Activated CD4-positive, alpha-beta T cell treated with anti-CD3 and anti-CD28 coated beads, Interleukin-2, amount 50 U/mL, for 24 hours (primary cell): Measurements from ENCODE around the gene SERHL2.
"Not testable (repeated sequence)": the region's sequence is repeated elsewhere in the genome, so short reads cannot be mapped to it uniquely, and the experiment has no call there.

Source experiments
- DNase-seq, 2 donors: peaks; one replicate each; pipeline ENCODE4 v3.0.0-alpha.2; 2020; ENCODE audit warnings: low read depth in 1 of 2, low spot score in 1 of 2

SERHL2 gene

GRCh38 chr22:42603427-42603826 lies 49.7 kb downstream of the SERHL2 start:
- DNase-seq: no peak

- no peak for DNase-seq
These were observed 50.6 kb downstream of the SERHL2 start for GRCh38 chr22:42604403-42604802.

GRCh38 chr22:42607641-42608040 lies 53.9 kb downstream of the SERHL2 start:
- not testable (repeated sequence) for DNase-seq

GRCh38 chr22:42608136-42608822 lies 54.5 kb downstream of the SERHL2 start:
- DNase-seq: no peak

- no peak for DNase-seq
These were observed 55.1 kb downstream of the SERHL2 start for GRCh38 chr22:42608823-42609361.

GRCh38 chr22:42610186-42610585 lies 56.4 kb downstream of the SERHL2 start:
- no peak for DNase-seq

- no peak for DNase-seq
These were observed 57.3 kb downstream of the SERHL2 start for GRCh38 chr22:42611051-42611450.

GRCh38 chr22:42612336-42612735 lies 58.6 kb downstream of the SERHL2 start:
- no peak for DNase-seq

- no peak for DNase-seq
These were observed 60.1 kb downstream of the SERHL2 start for GRCh38 chr22:42613872-42614301.

GRCh38 chr22:42614312-42615091 lies 60.7 kb downstream of the SERHL2 start, which contains the start of gene POLDIP3:
POLDIP3 (minus strand) TSS chr22:42614883; CDS start chr22:42614857, 26 bp downstream.
- peak; percentile 98 to 99 for DNase-seq

- DNase-seq: peak; percentile 72 to 94
These were observed 61.5 kb downstream of the SERHL2 start for GRCh38 chr22:42615092-42615859.

- DNase-seq: not testable (repeated sequence)
These were observed 62.1 kb downstream of the SERHL2 start for GRCh38 chr22:42615860-42616175.

GRCh38 chr22:42617155-42617983 lies 63.6 kb downstream of the SERHL2 start:
- no peak for DNase-seq

GRCh38 chr22:42619261-42620063 lies 65.7 kb downstream of the SERHL2 start:
- DNase-seq: no peak

- no peak for DNase-seq
These were observed 66.3 kb downstream of the SERHL2 start for GRCh38 chr22:42620084-42620483.

GRCh38 chr22:42621505-42622002 lies 67.8 kb downstream of the SERHL2 start:
- DNase-seq: peak; percentile 14 to 27

GRCh38 chr22:42622061-42622710 lies 68.4 kb downstream of the SERHL2 start:
- no peak for DNase-seq

GRCh38 chr22:42623301-42623751 lies 69.6 kb downstream of the SERHL2 start:
- no peak for DNase-seq
